Middle frontal gyrus (tissue), 1 donor: ENCODE measurements around the gene CCDC9B.

Source experiments
- DNase-seq: peaks from one replicate; pipeline ENCODE4 v3.0.0-alpha.2; 2015; ENCODE audit warnings: low spot score; ENCODE audit errors: extremely low spot score

CCDC9B gene

DNA sequence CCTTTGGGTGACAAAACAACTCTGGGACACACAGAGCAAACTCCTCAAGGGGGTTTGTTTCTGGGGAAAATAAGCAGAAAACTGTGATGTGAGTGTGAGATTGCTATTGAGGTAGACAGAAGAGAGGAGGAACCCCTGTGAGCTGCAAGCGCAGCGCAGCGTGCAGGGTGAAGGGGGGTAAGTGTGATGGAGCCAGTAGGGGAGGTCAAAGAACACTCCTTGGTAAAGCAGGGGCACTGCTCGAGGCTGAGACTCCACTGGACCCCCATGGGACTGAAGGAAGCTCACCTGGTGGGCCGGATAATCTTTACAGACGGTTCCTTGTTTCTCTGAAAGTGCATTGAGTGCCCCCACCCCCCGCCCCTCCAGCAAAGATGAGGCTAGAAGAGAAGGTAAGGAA lies 9.7 kb downstream of the CCDC9B start:
- no peak for DNase-seq

DNA sequence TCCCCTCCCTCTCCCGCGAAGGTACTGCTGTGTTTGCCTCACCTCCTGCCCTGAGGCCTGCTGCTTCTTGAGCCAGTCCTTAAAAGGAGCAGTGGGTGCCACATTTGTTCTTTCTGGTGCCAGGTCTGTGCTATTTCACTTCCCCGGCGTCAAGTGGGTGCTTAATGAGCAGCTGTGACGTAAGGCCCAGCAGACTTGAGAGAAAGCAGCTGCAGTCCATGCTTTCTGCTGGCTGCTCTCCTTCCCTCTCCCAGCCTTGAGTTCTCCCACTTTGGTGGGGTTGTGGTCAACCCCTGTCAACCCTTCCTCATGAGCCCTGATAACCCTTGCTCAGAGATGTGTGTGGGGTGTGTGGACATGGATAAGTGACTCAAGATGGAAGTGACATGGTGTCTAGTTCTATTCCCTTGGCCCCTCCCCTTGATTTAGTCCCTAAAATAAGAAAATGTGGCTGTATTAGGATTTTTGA lies 10.3 kb downstream of the CCDC9B start:
- DNase-seq: no peak

DNA sequence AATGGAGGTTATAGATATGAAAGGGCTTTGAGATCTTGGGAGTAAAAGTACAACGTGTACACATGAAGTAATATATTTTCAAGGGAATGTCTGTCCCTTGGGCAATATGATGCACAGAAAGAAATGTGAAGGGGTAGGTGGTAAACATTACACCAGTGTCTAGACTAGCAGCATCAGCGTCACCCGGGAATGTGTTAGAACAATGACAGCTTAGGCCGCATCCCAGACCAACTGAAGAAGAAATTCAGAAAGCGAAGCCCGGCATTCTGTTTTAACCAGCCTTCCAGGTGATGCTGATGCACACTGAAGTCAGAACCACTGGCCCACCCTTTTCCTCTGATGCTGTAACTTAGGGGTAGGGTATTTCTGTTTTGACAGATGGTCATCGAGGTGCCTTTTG lies 10.9 kb downstream of the CCDC9B start:
- no peak for DNase-seq

DNA sequence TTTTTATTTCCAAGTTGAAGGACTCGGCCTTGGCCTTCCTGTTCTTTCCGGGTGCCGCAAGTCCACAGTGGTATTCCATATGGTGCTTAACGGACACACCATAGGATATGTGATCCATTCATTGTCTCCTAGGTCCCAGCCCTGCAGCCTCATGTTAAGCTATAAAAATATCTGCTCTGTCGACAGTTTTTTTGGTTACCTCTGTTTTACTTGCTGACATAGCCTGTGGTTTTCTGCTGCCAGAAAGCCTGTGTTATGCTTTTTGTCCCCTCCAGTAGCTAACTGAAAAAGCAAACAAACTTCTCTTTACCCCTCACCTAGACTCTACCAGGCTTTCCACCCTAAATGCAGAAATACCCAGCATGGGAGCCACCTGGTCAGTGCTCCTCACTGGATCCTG lies 12.0 kb downstream of the CCDC9B start:
- no peak for DNase-seq

DNA sequence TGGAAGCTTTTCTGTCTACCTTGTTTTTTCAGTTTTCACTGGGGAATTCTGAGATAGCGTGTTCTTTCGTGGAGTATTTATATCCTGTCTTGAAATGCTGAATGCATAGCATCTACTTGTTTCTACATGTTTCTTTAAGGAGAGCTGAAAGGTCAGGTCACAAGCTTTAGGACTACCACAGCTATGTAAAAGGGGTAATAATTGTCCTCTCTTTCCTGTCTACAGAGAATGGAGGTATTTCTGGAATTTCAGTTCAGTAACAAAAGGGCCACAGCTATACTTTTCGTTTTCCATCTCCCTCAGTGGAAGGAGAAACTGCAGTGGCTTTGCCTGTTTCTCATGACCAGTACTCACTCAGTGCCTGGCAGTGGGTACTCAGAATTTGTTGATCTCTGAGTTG lies 12.6 kb downstream of the CCDC9B start:
- no peak for DNase-seq

DNA sequence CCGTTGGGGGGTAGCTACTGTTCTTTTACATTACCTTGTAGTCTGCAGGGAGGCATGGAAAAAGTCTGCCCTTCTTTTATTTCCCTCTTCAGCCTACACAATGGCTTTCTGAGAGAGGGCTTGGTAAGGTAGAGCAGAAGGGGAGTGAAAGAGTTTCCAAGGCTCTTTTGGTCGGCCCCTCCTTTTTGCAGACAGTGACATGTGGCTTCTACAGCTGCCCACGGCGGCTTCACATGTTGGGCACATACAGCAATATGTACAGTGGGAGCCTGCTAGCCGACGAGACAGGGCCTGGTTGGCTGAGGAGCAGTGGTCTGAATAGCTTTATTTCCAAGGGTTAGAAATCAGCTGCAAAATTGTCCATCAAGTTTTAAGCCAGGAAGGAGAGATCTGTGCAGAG lies 13.3 kb downstream of the CCDC9B start:
- no peak for DNase-seq

DNA sequence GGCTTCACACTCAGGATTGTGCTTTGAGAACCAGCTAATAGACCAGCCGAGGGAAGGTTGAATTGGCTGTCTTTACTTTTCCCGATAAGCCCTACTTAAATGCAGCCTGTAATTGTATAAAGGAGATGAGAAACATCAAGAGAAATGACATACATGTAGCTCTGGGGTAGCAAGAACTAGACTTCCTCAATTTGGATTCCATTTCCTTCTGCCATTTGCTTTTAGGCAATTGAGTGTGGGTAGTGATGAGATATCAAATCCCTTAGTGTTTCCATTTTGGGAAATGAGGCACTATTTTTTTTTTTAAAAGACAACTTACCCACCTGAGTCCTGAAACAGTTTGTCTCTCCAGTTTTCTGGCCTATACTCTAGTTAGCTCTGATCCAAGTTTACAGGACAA lies 15.0 kb downstream of the CCDC9B start:
- DNase-seq: no peak

DNA sequence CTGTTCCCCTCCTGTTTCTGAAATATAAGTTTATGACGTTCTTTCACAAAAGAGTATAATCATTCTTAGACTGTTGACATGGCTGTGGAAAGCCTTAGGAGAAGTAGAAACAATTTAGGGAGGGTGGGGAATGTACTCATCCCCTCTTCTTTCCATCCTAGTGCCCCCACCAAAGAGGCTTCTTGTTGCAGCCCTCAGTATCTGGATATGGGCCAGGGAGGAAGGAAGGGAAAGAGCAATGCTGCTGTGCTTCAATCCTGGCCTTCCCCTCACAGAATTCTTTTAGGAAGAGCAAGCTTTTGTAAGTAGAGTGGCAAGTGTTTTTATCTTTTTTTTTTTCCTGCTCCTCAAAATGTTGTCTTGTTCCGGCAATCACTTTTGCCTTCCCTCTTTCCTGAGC lies 15.6 kb downstream of the CCDC9B start:
- no peak for DNase-seq

DNA sequence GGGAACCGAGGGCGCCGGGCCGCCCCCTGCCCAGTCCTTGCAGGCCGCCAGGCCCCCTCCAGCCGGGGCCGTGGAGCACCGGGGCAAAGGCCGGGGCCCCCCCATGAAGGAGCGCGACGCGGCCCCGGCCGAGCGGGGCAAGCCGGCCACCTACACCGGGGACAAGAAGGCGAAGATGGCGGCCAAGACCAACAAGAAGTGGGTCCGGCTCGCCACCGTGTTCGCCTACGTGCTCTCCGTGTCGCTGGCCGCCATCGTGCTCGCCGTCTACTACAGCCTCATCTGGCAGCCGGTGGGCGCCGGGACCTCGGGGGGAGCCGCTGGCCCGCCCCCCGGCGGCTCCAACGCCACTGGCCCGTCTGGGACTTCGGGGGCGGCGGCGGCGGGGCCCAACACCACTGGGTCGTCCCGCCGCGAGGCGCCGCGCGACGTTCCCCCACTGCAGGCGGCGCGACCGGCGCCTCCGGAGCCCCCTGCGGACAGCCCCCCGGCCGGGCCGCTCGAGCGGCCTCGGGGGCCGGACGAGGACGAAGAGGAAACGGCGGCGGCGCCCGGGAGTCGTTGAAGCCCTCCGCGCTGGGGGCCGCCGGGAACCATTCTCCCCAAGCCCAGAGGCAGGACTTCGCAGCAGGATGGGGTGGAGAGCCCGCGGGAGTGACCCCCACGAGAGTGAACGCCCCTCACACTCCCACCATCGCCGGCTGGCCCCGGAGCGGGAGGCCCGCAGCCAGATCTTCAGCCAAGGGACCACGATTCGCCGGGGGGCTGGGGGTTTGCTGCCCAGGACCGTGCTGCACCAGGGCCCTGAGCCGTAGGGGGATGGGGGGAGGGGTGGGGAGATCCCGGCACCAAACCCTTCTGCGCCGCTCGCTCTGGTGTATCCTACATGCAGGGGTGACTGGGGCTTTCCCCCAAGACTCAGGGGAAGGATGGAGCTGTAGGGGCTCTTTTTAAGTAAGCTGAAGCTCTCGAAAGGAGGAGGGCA lies 16.5 kb downstream of the CCDC9B start:
- no peak for DNase-seq

DNA sequence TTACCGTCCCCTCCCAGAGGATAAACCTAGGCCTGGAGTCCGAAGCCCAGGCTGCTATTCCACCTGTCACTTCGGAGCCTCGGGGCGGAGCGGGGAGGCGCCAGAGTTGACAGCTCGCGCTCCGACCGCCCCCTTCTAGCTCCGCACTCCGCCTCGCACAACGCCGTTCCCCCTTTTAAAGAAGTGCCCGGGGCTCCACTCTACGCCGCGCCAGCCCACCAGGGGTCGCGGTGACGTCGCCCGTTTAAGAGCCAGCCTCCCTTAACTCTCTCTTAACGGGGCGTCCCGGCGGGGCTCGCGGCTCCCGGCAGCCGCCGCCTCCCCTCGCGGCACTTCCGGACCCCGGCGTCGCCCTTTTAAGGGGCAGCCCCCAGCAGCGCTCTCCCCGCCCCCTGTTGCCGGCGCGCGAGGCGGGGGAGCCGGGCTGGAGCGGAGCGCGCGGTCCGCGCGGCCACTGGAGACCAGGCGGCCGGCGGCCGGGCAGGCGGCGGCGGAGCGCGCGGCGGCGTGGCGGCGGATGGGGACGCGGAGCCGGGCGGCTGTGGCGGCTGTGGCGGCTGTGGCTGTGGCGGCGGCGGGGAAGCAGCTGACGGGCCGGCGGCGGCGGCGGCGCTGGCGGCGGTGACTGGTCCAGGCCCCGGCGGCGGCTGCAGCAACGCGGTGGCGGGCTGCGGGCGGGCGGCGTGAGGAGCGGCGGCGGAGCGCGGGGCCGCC lies 17.3 kb downstream of the CCDC9B start, which contains the start of gene INAFM2:
Gene INAFM2 (plus strand): TSS at position 454 of the 714 bp plus-strand sequence. CDS start 364 bp downstream, outside the sequence.
- peak; percentile 77 for DNase-seq

DNA sequence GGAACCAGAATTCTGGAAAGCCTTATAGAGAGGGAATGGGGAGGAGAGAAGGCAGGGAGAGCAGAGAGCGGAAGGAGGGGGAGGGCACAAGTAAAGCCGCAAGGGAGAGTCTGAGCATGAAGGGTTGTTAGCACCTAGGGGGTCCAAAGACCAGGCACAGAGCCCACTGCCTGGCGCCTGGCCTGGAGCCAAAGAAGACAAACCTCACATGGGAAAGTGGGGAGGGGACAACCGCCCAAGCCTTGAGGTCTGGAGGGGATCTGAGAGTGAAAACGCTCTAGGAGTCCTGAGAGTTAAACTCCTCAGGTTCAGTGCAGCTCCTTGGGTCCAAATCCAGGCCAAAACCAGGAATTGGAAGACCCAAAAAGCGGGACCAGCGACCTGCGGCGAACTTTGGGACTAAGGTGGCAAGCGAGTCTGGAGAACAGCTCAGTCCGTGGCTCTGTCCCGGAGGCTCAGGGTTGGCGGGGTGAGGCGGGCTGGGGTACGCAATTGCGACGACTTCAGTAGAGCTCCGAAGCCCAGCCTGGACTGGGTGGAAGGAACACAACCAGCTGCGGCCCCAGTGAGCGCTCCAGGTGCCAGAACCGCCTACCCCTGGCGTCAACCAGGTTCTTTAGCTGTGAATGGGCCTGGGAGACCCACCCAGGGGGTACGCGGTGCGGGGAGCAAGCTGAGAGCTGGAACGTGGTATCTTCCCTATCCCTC lies 18.1 kb downstream of the CCDC9B start:
- DNase-seq: no peak

DNA sequence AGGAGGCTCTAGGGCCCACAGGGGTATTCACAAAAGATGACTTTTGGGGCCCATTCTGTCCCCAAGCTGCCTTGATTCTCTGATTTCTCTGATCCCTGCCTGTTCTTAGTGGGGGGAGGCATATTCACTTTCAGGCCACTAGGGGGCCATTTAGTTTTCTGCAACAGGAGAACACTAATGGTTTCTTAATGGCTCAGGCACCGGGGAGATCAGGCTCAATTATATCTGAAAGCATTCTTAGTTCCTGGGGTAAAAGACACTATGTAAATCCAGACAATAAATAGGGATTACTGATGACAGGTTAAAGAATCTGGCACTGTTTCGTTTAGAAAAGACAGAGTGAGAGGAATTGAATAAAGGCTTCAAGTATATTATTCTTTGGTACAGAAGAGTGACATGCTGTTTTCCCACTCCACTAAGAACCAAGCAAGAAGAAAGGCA lies 19.8 kb downstream of the CCDC9B start:
- peak; percentile 46 for DNase-seq

DNA sequence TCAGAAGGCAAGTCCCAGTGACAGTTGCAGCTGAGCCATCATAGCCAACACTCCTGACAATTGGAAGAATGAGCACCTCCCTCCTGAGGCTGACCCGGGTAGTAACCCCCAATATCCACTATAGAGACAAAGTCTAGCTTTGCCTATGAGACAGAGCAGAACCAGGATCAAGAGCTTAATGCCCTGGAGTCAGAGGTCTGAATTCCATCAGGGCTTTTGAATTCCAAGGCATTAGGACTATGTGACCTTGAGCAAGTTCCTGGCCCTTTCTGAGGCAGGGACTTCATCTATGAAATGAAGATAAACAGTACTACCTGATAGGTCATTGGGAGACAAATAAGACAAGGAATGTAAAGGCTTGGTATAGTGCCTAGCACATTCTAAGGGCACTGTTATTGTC lies 20.3 kb downstream of the CCDC9B start:
- DNase-seq: no peak

DNA sequence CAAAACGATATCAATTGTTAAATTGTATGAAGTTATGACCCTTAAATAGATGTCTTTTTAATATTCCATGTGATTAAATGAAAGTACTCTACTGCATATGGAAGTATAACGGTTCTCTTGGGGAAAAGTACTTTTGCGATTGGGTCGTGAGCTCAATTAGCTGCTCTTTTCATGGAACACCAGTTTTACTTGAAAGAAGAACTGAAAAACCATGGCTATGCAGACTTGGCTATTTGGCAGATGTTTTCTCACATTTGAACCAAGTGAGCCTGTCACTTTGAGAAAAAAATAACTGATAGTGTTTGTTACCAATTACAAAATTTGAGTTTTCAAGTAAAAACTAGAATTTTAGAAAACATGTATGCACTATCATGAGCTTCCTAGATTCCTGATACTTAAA lies 23.2 kb downstream of the CCDC9B start:
- DNase-seq: no peak

DNA sequence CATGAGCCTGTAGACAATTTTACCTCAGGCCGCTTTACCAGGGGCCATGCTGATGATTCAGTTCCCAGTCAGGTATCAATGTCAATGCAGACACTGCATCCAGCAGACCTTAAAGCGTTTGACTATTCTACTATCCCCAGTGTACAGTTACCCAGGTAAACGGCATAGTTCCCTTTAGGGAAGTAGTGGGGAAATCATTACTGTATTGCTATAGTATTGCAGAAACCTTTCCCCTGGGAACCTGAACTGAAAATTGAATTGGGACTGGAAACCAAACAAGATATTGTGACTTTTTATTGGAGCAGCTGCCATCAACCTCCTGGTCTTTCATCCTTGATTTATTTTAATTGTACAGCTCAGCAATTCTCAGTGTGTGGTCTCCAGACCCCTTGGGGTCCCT lies 23.8 kb downstream of the CCDC9B start:
- no peak for DNase-seq

DNA sequence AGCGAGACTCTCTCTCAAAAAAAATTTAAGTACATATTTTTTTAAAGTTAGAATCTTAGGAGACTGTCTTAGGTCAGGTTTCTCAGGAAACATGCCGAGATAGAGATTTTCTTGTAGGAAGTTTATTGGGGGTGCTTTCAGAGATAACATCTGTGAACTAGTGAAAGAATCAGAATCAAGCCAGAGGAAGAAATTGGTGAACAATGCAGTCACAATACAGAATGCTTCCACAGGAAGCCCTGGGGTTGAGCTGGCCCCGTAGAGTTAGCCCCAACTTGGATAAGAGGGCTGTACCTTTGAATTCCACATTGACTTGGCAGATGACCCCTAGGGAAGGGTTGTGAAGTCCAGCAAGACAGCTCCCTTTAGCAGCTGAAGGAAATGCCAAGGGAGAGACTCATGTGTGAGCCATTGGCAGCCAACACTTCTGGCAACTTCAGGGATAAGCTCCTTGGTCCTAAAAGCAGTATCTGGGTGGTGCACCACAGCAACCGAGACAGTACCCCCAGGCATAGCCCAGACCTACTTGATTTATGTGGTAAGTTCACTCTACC lies 25.9 kb downstream of the CCDC9B start:
- DNase-seq: no peak

DNA sequence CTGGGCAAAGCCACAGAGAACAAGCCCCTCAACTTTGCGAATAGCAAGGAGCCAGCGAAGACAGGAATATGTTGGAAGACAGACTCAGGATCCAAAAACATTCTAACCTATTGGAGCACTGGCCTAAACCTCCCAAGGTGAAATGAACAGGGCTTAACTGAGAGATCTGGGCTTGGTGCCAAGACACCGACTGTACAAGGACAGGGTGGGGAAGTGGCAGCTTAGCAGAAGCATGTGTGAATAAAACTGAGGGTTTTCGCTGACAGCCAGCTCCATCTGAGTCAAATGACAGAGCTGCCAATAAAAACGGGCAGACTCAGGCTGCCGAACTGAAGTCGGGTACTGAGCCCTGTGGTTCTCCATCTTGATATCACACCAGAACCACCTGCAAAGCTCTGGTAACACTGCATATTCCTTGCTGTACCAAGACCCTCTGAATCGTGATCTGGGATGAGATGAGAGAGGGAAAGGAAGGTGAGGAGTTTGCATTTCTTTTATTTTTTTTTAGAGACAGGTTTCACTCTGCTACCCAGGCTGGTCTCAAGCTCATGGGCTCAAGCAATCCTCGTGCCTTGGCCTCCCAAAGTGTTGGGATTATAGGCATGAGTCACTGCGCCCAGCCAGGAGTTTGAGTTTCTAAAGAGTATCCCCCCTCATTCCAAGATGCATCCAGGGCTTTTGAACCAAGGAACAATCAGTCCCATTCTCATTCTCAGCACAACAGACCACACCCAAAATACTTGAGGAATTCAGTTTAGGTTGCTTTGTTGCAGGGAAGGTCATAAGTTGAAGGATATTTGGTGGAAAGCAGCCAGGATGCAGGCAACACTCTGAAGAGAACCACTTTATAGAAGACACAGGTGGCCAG lies 27.0 kb downstream of the CCDC9B start:
- no peak for DNase-seq

DNA sequence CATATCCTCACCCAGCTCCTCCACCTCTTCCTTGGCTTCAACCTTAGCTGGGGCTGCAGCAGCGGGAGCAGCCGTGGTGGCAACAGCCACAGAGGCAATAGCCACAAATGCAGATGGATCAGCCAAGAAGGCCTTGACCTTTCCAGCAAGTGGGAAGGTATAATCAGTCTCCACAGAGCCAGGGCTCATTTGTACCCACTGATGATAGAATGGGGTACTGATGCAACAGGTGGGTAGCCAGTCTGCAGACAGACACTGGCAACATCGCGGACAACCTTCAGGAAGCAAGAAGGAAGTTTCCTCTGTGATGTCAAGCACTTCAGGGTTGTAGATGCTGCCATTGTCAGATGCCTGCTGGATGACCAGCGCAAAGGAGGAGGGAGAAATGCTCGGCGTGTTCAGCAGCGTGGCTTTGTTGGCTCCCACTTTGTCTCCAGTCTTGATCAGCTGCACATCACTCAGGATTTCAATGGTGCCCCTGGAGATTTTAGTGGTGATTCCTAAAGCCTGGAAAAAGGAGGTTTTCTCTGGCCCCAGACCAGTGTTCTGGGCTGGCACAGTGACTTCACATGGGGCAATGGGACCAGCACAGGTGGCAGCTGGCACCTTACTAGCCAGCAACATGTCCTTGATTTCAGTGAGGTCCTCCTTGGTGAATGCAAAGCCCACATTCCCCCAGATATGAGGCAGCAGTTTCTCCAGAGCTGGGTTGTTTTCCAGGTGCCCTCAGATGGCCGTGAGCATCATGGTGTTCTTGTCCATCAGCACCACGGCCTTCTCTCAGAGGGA lies 28.2 kb downstream of the CCDC9B start:
- no peak for DNase-seq

DNA sequence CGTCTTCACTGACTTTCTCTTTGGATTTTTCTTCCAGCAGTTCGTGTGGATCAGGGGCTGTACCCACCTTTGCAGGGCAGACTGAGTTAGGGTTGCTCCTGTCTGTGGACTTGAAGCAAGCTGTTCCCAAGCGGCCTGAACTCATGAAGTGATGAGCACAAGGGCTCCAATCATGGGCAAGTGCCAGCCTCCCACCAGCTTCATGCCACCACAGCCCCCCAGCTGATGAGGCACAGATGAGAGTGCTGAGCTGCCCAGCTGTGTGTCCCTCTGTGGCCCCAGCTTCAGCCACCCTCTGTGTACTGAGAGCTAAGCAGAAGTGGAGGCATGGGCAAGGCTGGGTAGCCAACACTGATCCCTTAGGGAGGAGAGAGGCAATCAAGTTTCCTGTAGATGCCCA lies 29.7 kb downstream of the CCDC9B start:
- DNase-seq: no peak
